Tibial artery (tissue), 4 donors: ENCODE data around the gene RAB37.

Source experiments
- DNase-seq, 2 donors: peaks; one replicate each; pipeline ENCODE4 v3.0.0-alpha.2; 2019
- H3K27ac ChIP-seq, 2 donors: fragments of 200-600 bp; sonication (generic) in 1 of 2; 1 replicate in 1 of 2; 2 replicates in 1 of 2; pipeline ENCODE4 v1.5.1; 2018 to 2019; ENCODE audit warnings: mild to moderate bottlenecking in 1 of 2
- H3K27me3 ChIP-seq, 2 donors: fragments of 200-600 bp; sonication (generic) in 1 of 2; one replicate each; pipeline versions ENCODE4 v1.5.1 to v1.6.0; 2016 to 2019
- H3K36me3 ChIP-seq, 3 donors: fragments of 200-600 bp; sonication (generic) in 2 of 3; one replicate each; pipeline ENCODE4 v1.5.1; 2016 to 2019; ENCODE audit warnings: mild to moderate bottlenecking in 2 of 3
- H3K4me1 ChIP-seq, 4 donors: fragments of 200-600 bp; sonication (generic) in 2 of 4; 1 replicate in 3 of 4; 2 replicates in 1 of 4; pipeline ENCODE4 v1.5.1; 2016 to 2019
- H3K4me3 ChIP-seq, 2 donors: fragments of 200-600 bp; sonication (generic) in 1 of 2; 1 replicate in 1 of 2; 2 replicates in 1 of 2; pipeline ENCODE4 v1.5.1; 2018 to 2019; ENCODE audit warnings: mild to moderate bottlenecking in 2 of 2
- H3K9me3 ChIP-seq, 3 donors: fragments of 200-600 bp; sonication (generic) in 1 of 3; one replicate each; pipeline ENCODE4 v1.5.1; 2016 to 2019
- CTCF ChIP-seq, 2 experiments: fragments of 200-600 bp in 1 of 2; fragments of 450-650 bp in 1 of 2; IDR thresholded peaks; one replicate each; pipeline ENCODE4 v1.5.1; 2017 to 2019; ENCODE audit warnings: antibody characterized with exemption in 2 of 2, mild to moderate bottlenecking in 1 of 2, moderate library complexity in 1 of 2
- intact Hi-C: fragments of 100-400 bp; cut with DNase I; formaldehyde crosslinking; loops from one replicate; pipeline ENCODE4 v1.15.0; 2023; ENCODE audit warnings: low total_unique reads

RAB37 gene

GRCh38 chr17:74776990-74777389 is 39.9 kb downstream of the RAB37 start:
- peak overlapping the region in 1 of 2 donors; percentile 80 for H3K27ac ChIP-seq
- H3K9me3 ChIP-seq = no peaks in the 10 kb centered on the region
- H3K36me3 ChIP-seq = peaks cover 14 to 44% (median 14%) of the 10 kb centered on the region in 3 donors
- H3K27me3 ChIP-seq = no peaks in the 10 kb centered on the region
- intact Hi-C loops = loop anchor here (2.0 to 10.0 kb wide), 2 partner anchors 28 to 572 kb away; partner anchors contain the start of genes NHERF1 and RPL38
- no peak for DNase-seq
- peak overlapping the region; percentile 74 to 78 for H3K4me3 ChIP-seq
- peaks cover 0 to 32% (median 23%) of the 10 kb centered on the region in 4 donors for H3K4me1 ChIP-seq
- no peak for TF ChIP-seq CTCF (IDR thresholded peaks at IDR 0.05)

- Histone ChIP-seq H3K4me1 (peaks cover 0 to 32% (median 23%) of the 10 kb centered on the region in 4 donors), H3K36me3 (peaks cover 4 to 39% (median 5%) of the 10 kb centered on the region in 3 donors)
These were observed 41.0 kb downstream of the RAB37 start for GRCh38 chr17:74777901-74778515.

GRCh38 chr17:74778960-74779359 is 41.9 kb downstream of the RAB37 start:
- no peak for TF ChIP-seq CTCF (IDR thresholded peaks at IDR 0.05)
- peaks cover 0 to 30% (median 0%) of the 10 kb centered on the region in 3 donors for H3K36me3 ChIP-seq
- H3K27ac ChIP-seq = no peak overlapping the region
- peaks cover 0 to 31% (median 23%) of the 10 kb centered on the region in 4 donors for H3K4me1 ChIP-seq
- no peaks in the 10 kb centered on the region for H3K9me3 ChIP-seq
- no peak for DNase-seq
- H3K4me3 ChIP-seq = no peak overlapping the region
- no peaks in the 10 kb centered on the region for H3K27me3 ChIP-seq
- intact Hi-C loops = loop anchor here (10.0 kb wide), 1 partner anchor 574 kb away; the partner anchor contains the start of gene RPL38

More at GRCh38 chr17:74777901-74778515, 41.0 kb downstream of the RAB37 start:
- intact Hi-C loops = loop anchor here (2.0 to 10.0 kb wide), 2 partner anchors 29 to 573 kb away; partner anchors contain the start of genes NHERF1 and RPL38
- no peak for TF ChIP-seq CTCF (IDR thresholded peaks at IDR 0.05)
- Histone ChIP-seq H3K9me3 (no peaks in the 10 kb centered on the region), H3K27ac (no peak overlapping the region), H3K4me3 (no peak overlapping the region), H3K27me3 (no peaks in the 10 kb centered on the region)
- DNase-seq = no peak

- H3K9me3 ChIP-seq = no peaks in the 10 kb centered on the region
- H3K36me3 ChIP-seq = peaks cover 0 to 30% (median 0%) of the 10 kb centered on the region in 3 donors
- DNase-seq = no peak
- intact Hi-C loops = loop anchor here (10.0 kb wide), 1 partner anchor 575 kb away; the partner anchor contains the start of gene RPL38
- no peaks in the 10 kb centered on the region for H3K27me3 ChIP-seq
- no peak for TF ChIP-seq CTCF (IDR thresholded peaks at IDR 0.05)
- H3K4me3 ChIP-seq = no peak overlapping the region
- no peak overlapping the region for H3K27ac ChIP-seq
- peaks cover 0 to 27% (median 23%) of the 10 kb centered on the region in 4 donors for H3K4me1 ChIP-seq
These were observed 42.4 kb downstream of the RAB37 start for GRCh38 chr17:74779501-74779900.

GRCh38 chr17:74779948-74780400 is 42.9 kb downstream of the RAB37 start:
- peak in 1 of 2 donors; percentile 71 for DNase-seq
- H3K36me3 ChIP-seq = peaks cover 0 to 30% (median 0%) of the 10 kb centered on the region in 3 donors
- intact Hi-C loops = loop anchor here (10.0 kb wide), 1 partner anchor 575 kb away; the partner anchor contains the start of gene RPL38
- no peak for TF ChIP-seq CTCF (IDR thresholded peaks at IDR 0.05)
- H3K27me3 ChIP-seq = no peaks in the 10 kb centered on the region
- no peak overlapping the region for H3K4me3 ChIP-seq
- H3K9me3 ChIP-seq = no peaks in the 10 kb centered on the region
- H3K4me1 ChIP-seq = peaks cover 0 to 23% (median 19%) of the 10 kb centered on the region in 4 donors
- H3K27ac ChIP-seq = no peak overlapping the region
